ENCODE data around the gene IL32. TPM values are rescaled to one million over a fixed set of nuclear protein-coding genes. Genes with fewer than 3 reads are reported as not detected.

The IL32 gene
- total and polyA plus RNA-seq, 8 donors, result 151 to 928 (median 274) TPM

DNA sequence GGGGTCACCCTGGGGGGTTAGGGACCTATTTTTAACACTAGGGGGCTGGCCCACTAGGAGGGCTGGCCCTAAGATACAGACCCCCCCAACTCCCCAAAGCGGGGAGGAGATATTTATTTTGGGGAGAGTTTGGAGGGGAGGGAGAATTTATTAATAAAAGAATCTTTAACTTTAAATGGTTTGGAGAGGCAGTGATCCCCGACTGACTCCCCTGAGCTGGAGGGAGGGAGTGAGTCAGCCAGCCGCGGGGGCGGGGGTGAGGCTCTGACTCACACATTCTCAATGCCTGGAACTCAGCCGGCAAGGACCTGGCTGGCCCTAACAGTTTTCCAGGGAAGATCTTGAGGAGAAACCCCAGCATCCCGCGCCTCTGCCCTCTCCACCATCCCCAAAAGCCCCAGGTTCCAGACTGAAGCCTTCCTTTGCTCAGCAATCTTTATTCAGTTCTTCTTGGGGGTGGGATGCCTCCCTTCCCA is 43.2 kb upstream of the IL32 start:
- Histone ChIP-seq H3K4me1 (peaks cover 15 to 32% (median 25%) of the 10 kb centered on the region in 3 donors), H3K27me3 (no peaks in the 10 kb centered on the region), H3K4me3 (peak overlapping the region in 3 of 4 donors; percentile 64 to 93 (median 87)), H3K36me3 (peaks cover 0 to 5% (median 3%) of the 10 kb centered on the region in 3 donors), H3K9me3 (no peaks in the 10 kb centered on the region), H3K27ac (peak overlapping the region; percentile 97 to 100 (median 98))
- 15 to 19% methylated on average over 8 of the region's 8 CpGs for WGBS, 2 donors
- peak; percentile 36 to 62 (median 44) for ATAC-seq
- TF ChIP-seq, protein P1, sequence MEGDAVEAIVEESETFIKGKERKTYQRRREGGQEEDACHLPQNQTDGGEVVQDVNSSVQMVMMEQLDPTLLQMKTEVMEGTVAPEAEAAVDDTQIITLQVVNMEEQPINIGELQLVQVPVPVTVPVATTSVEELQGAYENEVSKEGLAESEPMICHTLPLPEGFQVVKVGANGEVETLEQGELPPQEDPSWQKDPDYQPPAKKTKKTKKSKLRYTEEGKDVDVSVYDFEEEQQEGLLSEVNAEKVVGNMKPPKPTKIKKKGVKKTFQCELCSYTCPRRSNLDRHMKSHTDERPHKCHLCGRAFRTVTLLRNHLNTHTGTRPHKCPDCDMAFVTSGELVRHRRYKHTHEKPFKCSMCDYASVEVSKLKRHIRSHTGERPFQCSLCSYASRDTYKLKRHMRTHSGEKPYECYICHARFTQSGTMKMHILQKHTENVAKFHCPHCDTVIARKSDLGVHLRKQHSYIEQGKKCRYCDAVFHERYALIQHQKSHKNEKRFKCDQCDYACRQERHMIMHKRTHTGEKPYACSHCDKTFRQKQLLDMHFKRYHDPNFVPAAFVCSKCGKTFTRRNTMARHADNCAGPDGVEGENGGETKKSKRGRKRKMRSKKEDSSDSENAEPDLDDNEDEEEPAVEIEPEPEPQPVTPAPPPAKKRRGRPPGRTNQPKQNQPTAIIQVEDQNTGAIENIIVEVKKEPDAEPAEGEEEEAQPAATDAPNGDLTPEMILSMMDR (IDR thresholded peaks at IDR 0.05), result no peak
- intact Hi-C loops (cut with DNase I), result no loop called here
- peak; percentile 86 to 93 (median 91) for DNase-seq
- FAIRE-seq, result peak; percentile 17

DNA sequence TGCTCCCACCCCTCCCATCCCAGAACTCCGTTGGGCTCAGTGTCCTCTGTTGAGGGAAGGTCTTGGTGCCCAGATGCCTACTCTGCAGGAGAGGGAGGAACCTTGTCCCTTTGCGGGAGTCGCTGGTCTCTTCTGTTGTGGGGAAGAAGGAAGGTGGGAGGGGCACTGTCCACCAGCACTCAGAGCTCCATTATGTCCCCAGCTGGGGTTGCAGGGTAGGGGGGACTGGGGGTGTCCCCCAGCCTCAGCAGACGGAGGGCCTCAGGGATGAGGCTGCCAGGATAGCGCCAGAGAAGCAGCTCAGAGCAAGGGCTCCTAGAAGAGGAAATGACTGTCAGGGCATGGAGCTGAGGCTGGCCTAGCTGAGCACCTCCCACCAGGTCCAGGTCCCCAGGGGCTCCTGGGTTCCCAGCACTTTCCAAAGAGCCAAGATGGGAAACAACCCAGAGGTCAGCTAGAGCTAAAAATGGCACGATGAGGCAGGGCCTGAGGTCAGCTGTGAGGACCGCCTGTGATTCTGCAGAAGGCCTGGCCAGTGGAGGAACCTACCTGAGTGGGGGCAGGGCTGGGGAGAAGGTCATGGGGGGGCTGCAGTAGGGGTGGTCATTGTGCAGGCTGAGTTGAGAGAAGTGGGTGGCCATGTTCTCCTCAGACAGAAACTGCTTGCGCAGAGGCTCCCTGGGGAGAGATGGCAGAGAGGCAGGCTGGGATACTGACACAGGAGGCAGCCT is 42.6 kb upstream of the IL32 start:
- peak in 4 of 6 donors; percentile 51 to 76 (median 63) for DNase-seq
- peaks cover 15 to 35% (median 26%) of the 10 kb centered on the region in 3 donors for H3K4me1 ChIP-seq

DNA sequence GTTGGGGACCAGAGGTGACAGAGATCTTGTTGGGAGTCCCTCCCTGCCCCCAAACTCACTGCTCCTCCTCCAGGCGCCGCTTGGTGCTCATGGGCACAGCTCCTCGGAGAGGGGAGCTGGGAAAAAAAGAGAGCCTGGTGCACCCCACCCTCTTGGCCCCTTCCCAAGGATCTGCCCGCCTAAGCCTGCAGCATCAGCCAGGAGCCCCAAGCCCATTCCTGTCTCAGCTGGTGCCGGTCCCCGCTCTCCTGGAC is 42.1 kb upstream of the IL32 start:
- DNase-seq (peak in 4 of 6 donors; percentile 76 to 88 (median 78)), FAIRE-seq (no peak), ATAC-seq (peak in 2 of 4 donors; percentile 0 to 4)
- Histone ChIP-seq H3K9me3 (no peaks in the 10 kb centered on the region), H3K27me3 (no peaks in the 10 kb centered on the region), H3K4me3 (peak overlapping the region; percentile 34 to 87 (median 41)), H3K36me3 (peaks cover 0 to 5% (median 3%) of the 10 kb centered on the region in 3 donors), H3K27ac (peak overlapping the region; percentile 97 to 100 (median 98)), H3K4me1 (peaks cover 15 to 34% (median 28%) of the 10 kb centered on the region in 3 donors)
- 14 to 34% methylated on average over 6 of the region's 6 CpGs for WGBS, 2 donors
- intact Hi-C loops (cut with DNase I), result no loop called here
- TF ChIP-seq, protein P1 (IDR thresholded peaks at IDR 0.05), result no peak

More for the DNA sequence above, 42.6 kb upstream of the IL32 start:
- H3K36me3 ChIP-seq, result peaks cover 0 to 5% (median 3%) of the 10 kb centered on the region in 3 donors
- H3K27me3 ChIP-seq, result no peaks in the 10 kb centered on the region
- peak overlapping the region in 3 of 4 donors; percentile 40 to 87 (median 42) for H3K4me3 ChIP-seq
- intact Hi-C loops (cut with DNase I), result no loop called here
- 40 to 55% methylated on average over 7 to 8 of the region's 8 CpGs for WGBS, 2 donors
- FAIRE-seq, result no peak
- ATAC-seq, result peak in 1 of 4 donors; percentile 1
- H3K9me3 ChIP-seq, result no peaks in the 10 kb centered on the region
- TF ChIP-seq, protein P1 (IDR thresholded peaks at IDR 0.05), result no peak
- peak overlapping the region; percentile 97 to 100 (median 98) for H3K27ac ChIP-seq

DNA sequence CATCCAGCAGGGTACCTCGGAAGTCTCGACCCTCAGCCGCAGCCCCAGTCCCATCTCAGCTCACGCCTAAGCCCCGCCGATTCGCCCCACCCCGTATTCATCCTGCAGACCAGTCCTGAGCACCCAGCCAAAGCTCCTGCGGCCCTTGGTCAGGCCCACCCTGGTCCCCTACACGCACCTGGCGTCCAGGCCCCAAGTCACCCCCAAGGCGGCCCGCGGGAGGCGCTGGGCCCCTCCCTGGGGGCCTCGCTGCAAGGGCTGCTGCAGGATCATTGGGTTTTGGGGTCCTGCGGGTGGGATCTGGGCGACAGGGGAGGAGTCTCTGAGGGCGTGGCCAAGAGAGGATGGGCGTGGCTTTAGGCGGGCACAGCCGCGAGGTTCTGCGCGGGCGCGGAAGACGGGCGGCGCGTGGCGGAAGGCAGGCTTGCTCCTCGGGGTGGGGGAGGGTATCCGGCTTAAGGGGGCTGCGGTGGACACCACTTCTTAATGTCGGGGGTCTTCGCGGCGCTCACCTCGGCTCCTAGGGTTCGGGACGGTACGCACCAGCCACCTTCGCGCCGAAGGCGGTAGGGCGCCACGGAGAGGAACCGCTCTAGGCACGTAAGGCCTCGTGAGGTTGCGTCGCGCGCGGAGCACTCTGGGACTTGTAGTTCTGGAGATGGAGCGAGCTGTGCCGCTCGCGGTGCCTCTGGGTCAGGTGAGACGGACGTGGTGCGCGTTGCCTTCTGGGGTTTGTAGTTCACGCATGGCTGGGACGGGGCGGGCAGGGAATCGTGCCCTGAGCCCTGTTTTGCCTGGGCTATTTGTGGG is 41.6 kb upstream of the IL32 start, which contains the start of the genes HCFC1R1 and THOC6:
Gene HCFC1R1 (minus strand): TSS at position 274 of the 810 bp plus-strand sequence. CDS start 1 bp downstream, at position 273.
Gene THOC6 (plus strand): TSS at position 367 of the 810 bp plus-strand sequence. CDS start 292 bp downstream, at position 659.
- Histone ChIP-seq H3K9me3 (no peaks in the 10 kb centered on the region), H3K36me3 (peaks cover 0 to 5% (median 3%) of the 10 kb centered on the region in 3 donors), H3K4me1 (peaks cover 15 to 33% (median 28%) of the 10 kb centered on the region in 3 donors), H3K27ac (peak within 1 kb of the TSS; percentile 97 to 100 (median 98)), H3K4me3 (peak within 1 kb of the TSS; percentile 34 to 87 (median 41)), H3K27me3 (no peaks in the 10 kb centered on the region)
- FAIRE-seq (no peak), ATAC-seq (peak; percentile 46 to 74 (median 67)), DNase-seq (peak; percentile 96 to 99 (median 98))
- TF ChIP-seq, protein P1 (IDR thresholded peaks at IDR 0.05), result no peak
- 1% methylated on average over 56 to 69 of the region's 69 CpGs for WGBS, 2 donors
- intact Hi-C loops (cut with DNase I), result no loop called here
